Hepatocyte (in vitro differentiated cells): ENCODE data around the gene KIAA1671.

Experiments
- CTCF ChIP-seq: fragments of 200-600 bp; sonication (generic); IDR thresholded peaks from 2 replicates; pipeline ENCODE4 v1.5.1; 2016; ENCODE audit warnings: antibody characterized with exemption, mild to moderate bottlenecking; ENCODE audit not compliant: poor library complexity
- EZH2 ChIP-seq: fragments of 200-600 bp; sonication (generic); IDR thresholded peaks from 2 replicates; pipeline ENCODE4 v1.6.1; 2016; ENCODE audit warnings: antibody characterized with exemption, mild to moderate bottlenecking, borderline replicate concordance
- EZH2phosphoT487 ChIP-seq: fragments of 200-600 bp; sonication (generic); IDR thresholded peaks from one replicate; pipeline ENCODE4 v1.6.1; 2018; ENCODE audit warnings: antibody characterized with exemption, mild to moderate bottlenecking, low read depth, moderate library complexity; ENCODE audit not compliant: unreplicated experiment, severe bottlenecking

GRCh38 chr22:25008666-25009065, 56.1 kb downstream of the KIAA1671 start:
- TF ChIP-seq CTCF = no peak
- no peak for TF ChIP-seq EZH2
- TF ChIP-seq EZH2phosphoT487 = no peak
